Peyer's patch (tissue), 4 donors: ENCODE measurements around the gene PPP1R13L.

ENCODE experiments used
- CTCF ChIP-seq, 6 experiments: fragments of 450-650 bp in 4 of 6; fragments of 200-600 bp in 2 of 6; sonication (generic) in 1 of 6; IDR thresholded peaks; one replicate each; pipeline ENCODE4 v1.5.1; 2017 to 2019; ENCODE audit warnings: antibody characterized with exemption in 6 of 6, mild to moderate bottlenecking in 3 of 6, moderate library complexity in 1 of 6
- POLR2A ChIP-seq, 2 donors: fragments of 450-650 bp; IDR thresholded peaks; one replicate each; pipeline ENCODE4 v1.5.1; 2017; ENCODE audit warnings: antibody characterized with exemption in 2 of 2, mild to moderate bottlenecking in 2 of 2, moderate library complexity in 2 of 2

GRCh38 chr19:45446295-45446694, 41.4 kb upstream of the PPP1R13L start:
- TF ChIP-seq CTCF (IDR thresholded peaks at IDR 0.05) (peak in 4 of 6 experiments; percentile 31 to 44 (median 38)), POLR2A (IDR thresholded peaks at IDR 0.05) (no peak)
